GM18909 (cell line): ENCODE data around the gene HOXD13.

Experiments used
- ATAC-seq: cut with Tn5 transposase; IDR thresholded peaks from one replicate; pipeline ENCODE4 v1.9.1; 2021; ENCODE audit warnings: mild to moderate bottlenecking; ENCODE audit not compliant: unreplicated experiment, poor library complexity

The HOXD13 gene

GRCh38 chr2:176092270-176093144 is at the start of gene HOXD13:
TSS of gene HOXD13 (plus strand) at chr2:176092721. CDS start at chr2:176092891, 170 bp downstream.
- no peak for ATAC-seq

GRCh38 chr2:176056406-176056805 is 36.1 kb upstream of the HOXD13 start:
- ATAC-seq: no peak

GRCh38 chr2:176063958-176064357 is 28.6 kb upstream of the HOXD13 start:
- ATAC-seq: no peak

- no peak for ATAC-seq
Observed at GRCh38 chr2:176066645-176067588, 25.6 kb upstream of the HOXD13 start.

- no peak for ATAC-seq
Observed at GRCh38 chr2:176067589-176068418, 24.7 kb upstream of the HOXD13 start.

- ATAC-seq: no peak
Observed at GRCh38 chr2:176068419-176068832, 24.1 kb upstream of the HOXD13 start.

GRCh38 chr2:176071330-176072291 is 20.9 kb upstream of the HOXD13 start:
- no peak for ATAC-seq

GRCh38 chr2:176072292-176072669 is 20.2 kb upstream of the HOXD13 start:
- no peak for ATAC-seq

GRCh38 chr2:176072951-176073904 is 19.3 kb upstream of the HOXD13 start:
- no peak for ATAC-seq

GRCh38 chr2:176074919-176075425 is 17.5 kb upstream of the HOXD13 start:
- no peak for ATAC-seq

GRCh38 chr2:176075481-176075880 is 17.0 kb upstream of the HOXD13 start:
- no peak for ATAC-seq

- no peak for ATAC-seq
Observed at GRCh38 chr2:176076063-176076462, 16.5 kb upstream of the HOXD13 start.

GRCh38 chr2:176076796-176077195 is 15.7 kb upstream of the HOXD13 start:
- no peak for ATAC-seq

- no peak for ATAC-seq
Observed at GRCh38 chr2:176078541-176079284, 13.8 kb upstream of the HOXD13 start.

- no peak for ATAC-seq
Observed at GRCh38 chr2:176079285-176079830, 13.2 kb upstream of the HOXD13 start.

GRCh38 chr2:176079831-176080539 is 12.5 kb upstream of the HOXD13 start:
- ATAC-seq: no peak
